Choroid plexus epithelial cell (primary cell): Measurements from ENCODE around the gene ERVW-1.
"Not testable (repeated sequence)": the region's sequence is repeated elsewhere in the genome, so short reads cannot be mapped to it uniquely, and the experiment has no call there.

Source experiments
- DNase-seq: peaks from one replicate; pipeline ENCODE4 v3.0.0-alpha.2; 2010; ENCODE audit warnings: low read depth
- H3K4me3 ChIP-seq: 2 replicates; pipeline ENCODE4 v1.5.1; 2011; ENCODE audit warnings: low read depth, mild to moderate bottlenecking, control low read depth, low read length, moderate library complexity
- TF ChIP-seq, protein P1 (sequence below): conservative IDR thresholded peaks from 2 replicates; pipeline ENCODE4 v1.5.1; 2011; ENCODE audit warnings: low read depth, mild to moderate bottlenecking, control low read depth, inconsistent platforms, low read length, moderate library complexity

The ERVW-1 gene, protein sequence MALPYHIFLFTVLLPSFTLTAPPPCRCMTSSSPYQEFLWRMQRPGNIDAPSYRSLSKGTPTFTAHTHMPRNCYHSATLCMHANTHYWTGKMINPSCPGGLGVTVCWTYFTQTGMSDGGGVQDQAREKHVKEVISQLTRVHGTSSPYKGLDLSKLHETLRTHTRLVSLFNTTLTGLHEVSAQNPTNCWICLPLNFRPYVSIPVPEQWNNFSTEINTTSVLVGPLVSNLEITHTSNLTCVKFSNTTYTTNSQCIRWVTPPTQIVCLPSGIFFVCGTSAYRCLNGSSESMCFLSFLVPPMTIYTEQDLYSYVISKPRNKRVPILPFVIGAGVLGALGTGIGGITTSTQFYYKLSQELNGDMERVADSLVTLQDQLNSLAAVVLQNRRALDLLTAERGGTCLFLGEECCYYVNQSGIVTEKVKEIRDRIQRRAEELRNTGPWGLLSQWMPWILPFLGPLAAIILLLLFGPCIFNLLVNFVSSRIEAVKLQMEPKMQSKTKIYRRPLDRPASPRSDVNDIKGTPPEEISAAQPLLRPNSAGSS

DNA sequence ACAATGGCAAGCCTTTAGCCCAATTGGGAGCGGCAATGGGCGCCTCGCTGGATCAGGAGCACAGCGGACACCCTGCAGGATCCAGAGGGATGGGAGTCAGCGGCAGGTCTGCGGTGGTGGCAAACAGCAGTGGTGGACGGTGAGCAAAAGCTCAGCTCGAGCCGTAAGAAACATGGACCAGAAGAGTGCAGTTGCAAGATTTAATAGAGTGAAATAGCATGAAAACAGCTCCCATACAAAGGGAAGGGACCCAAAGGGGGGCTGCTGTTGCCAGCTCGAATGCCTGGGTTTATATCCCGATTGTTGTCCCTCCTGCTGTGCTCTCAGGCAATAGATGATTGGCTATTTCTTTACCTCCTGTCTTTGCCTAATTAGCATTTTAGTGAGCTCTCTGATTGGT, at the start of gene ERVW-1:
Gene ERVW-1 (minus strand): TSS at position 266 of the 400 bp plus-strand sequence. CDS start 7,565 bp downstream, outside the sequence.
- not testable (repeated sequence) for DNase-seq, H3K4me3 ChIP-seq

DNA sequence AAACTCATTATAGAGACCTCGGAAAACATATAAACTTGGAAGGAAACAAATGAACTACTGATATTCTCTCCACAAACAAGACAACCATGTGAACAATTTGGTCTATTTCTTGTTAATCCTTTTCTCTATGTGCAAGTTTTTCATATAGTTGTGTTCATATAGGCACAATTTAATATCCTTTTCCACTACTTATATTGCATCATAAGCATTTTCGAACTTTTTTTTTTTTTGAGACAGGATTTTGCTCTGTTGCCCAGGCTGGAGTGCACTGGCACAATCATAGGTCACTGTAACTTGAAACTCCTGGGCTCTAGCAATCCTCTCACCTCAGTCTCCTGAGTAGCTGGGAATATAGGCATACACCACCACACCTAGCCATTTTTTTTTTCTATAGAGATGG, 45.4 kb upstream of the ERVW-1 start:
- TF ChIP-seq, protein P1, sequence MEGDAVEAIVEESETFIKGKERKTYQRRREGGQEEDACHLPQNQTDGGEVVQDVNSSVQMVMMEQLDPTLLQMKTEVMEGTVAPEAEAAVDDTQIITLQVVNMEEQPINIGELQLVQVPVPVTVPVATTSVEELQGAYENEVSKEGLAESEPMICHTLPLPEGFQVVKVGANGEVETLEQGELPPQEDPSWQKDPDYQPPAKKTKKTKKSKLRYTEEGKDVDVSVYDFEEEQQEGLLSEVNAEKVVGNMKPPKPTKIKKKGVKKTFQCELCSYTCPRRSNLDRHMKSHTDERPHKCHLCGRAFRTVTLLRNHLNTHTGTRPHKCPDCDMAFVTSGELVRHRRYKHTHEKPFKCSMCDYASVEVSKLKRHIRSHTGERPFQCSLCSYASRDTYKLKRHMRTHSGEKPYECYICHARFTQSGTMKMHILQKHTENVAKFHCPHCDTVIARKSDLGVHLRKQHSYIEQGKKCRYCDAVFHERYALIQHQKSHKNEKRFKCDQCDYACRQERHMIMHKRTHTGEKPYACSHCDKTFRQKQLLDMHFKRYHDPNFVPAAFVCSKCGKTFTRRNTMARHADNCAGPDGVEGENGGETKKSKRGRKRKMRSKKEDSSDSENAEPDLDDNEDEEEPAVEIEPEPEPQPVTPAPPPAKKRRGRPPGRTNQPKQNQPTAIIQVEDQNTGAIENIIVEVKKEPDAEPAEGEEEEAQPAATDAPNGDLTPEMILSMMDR: no peak
- H3K4me3 ChIP-seq: no peak overlapping the region
- DNase-seq: no peak

DNA sequence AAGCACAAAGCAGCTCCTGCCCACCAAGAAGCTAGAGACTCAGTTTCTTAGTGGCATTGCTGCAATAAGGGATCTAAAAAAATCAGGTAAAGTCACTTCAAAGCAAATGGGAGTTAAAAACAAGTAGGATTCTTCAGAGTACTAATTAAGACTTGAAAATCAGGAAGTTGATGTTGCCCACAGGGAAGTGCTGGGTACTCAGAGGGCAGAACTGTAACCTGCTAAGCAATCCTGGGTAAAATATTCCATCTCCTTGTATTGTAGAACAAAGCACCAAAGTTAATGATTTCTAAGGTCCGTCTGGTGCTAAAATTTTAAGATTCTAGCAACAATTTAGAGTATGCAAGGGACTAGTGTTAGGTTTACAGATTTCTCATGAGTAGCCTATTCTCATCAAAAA, 42.3 kb upstream of the ERVW-1 start:
- no peak for DNase-seq
- TF ChIP-seq, protein P1: no peak
- H3K4me3 ChIP-seq: no peak overlapping the region

DNA sequence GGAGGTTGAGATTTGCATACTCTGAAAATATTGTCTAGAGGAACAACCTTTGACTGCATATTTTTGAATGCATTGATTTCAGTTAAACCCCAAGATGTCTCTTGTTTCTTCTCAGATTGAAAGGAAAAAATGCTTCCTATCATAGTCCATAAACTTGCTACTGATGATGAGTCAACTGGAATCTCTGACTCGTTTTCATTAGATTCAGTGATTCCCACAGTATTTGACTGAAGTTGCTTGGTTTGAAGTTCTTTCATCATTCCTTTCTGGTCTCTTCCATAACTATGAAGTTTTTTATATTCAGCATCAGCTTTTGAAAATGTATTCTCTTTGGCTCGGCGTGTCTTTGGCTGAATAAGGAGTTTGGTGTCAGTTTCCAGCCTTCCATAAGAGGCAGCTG, 39.9 kb upstream of the ERVW-1 start:
- H3K4me3 ChIP-seq: no peak overlapping the region
- TF ChIP-seq, protein P1: no peak
- DNase-seq: peak; percentile 14

DNA sequence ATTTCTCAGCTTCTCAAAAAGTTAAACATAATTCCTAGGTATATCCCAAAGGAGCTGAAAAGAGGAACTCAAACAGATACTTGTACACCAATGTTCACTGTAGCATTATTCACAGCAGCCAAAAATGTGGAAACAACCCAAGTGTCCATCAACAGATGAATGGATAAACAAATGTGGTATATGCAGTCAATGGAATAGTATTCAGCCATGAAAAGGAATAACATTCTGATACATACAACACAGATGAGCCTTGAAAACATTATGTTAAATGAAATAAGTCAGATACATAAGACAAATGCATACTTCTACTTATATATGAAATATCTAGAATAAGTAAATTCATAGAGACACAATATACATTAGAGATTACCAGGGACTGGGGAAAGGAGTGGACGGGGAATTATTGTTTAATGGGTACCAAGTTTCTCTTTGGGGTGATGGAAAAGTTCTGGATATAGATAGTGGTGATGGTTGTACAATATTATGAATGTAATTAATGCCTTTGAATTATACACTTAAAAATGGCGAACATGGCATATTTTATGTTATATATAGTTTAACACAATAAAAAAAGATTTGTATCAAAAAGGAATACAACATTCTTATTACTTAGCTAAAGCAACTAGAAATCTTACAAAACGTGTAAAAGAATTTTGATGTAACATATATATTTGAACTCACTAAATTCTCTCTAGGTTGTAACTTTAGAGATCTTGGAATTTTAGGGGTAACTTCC, 35.6 kb upstream of the ERVW-1 start:
- TF ChIP-seq, protein P1: no peak
- no peak for DNase-seq
- no peak overlapping the region for H3K4me3 ChIP-seq

DNA sequence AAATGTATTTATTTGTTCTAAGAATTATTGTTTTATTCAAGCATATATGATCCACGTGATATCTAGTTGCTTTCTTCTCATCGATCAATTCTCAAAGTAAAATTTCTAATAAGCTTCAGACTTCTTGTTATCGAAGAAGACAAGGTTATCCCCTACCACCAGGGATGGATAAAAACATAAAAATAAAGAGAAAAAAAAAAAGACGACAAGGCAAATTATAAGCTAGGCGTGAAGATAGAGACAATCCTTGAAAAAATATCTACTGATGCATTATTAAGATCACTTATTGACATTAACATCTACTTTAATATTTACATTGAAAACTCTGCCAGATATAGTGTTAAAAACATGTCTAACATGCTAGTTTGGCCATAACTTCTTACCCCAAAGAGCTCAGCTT, 31.2 kb upstream of the ERVW-1 start:
- DNase-seq: no peak
- TF ChIP-seq, protein P1: no peak

DNA sequence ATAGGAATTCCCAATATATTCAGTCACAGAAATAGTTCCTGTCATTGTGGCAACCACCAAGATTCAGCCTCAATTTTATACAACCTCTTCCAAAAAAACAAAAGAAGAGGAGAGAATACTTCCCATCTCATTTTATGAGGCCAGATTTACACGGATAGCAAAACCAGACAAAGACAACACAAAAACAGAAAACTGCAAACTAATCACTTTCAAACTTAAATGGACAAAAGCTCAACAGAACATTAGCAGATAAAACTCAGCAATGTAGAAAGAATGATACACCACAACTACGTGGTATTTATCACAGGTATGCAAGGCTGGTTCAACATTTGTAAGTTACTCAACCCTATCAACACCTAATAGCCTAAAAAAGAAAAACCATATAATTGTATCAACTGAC, 28.6 kb upstream of the ERVW-1 start:
- no peak for DNase-seq
- H3K4me3 ChIP-seq: no peak overlapping the region
- TF ChIP-seq, protein P1: no peak

More for the DNA sequence above, 31.2 kb upstream of the ERVW-1 start:
- H3K4me3 ChIP-seq: no peak overlapping the region
